ENCODE data around the gene KIF26A. TPM values are rescaled to one million over a fixed set of nuclear protein-coding genes. Genes with fewer than 3 reads are reported as not detected.

KIF26A gene
- total RNA-seq, 1 donor from 2014 or later = 1.4 TPM

DNA sequence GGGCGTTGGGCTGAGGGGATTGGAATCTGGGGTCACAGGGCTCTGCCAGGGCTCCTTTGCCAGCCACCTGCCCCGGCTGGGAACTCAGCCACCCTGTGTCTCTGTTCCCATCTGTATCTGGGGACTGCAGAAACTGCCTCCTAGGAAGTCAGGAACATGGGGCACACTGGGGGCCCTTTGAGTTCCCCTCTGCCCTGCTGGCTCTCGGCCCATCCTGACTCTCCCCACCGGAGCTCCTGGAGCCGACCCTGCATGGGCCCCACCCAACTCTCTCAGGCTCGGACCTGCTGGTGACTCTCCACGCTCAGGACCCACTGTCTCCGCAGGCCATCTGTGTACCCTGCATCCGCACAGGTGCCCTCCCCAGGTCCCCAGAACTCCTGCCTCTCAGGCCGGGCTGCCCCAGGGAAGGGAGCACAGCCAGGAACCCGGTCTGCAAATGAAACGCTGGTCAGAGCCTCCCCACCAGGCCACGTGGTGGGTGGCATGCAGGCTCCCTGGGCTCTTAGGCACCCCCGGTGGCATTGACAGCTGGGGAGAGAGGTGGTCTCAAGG lies 82.8 kb downstream of the KIF26A start:
- Histone ChIP-seq H2AFZ (ENCODE audit: low read depth, low read length) (no peak overlapping the region), H3K9me3 (ENCODE audit: insufficient read depth, low read depth, low read length) (no peaks in the 10 kb centered on the region), H3K4me3 (ENCODE audit: insufficient read depth, low read depth, low read length) (no peak overlapping the region), H3K4me1 (ENCODE audit: insufficient read depth, low read length) (no peaks in the 10 kb centered on the region), H3K4me2 (ENCODE audit: low read length) (no peak overlapping the region), H3K27me3 (ENCODE audit: insufficient read depth, low read length) (no peaks in the 10 kb centered on the region), H4K20me1 (ENCODE audit: insufficient read depth, low read length) (no peaks in the 10 kb centered on the region), H3K27ac (ENCODE audit: low read depth, low read length) (no peak overlapping the region), H3K36me3 (ENCODE audit: insufficient read depth, low read length) (no peaks in the 10 kb centered on the region), H3K9ac (ENCODE audit: low read length) (no peak overlapping the region), H3K79me2 (ENCODE audit: insufficient read depth, low read length) (no peaks in the 10 kb centered on the region)
- Mint-ChIP-seq H3K27ac (ENCODE audit: unreplicated experiment) (no peak overlapping the region), H3K4me3 (ENCODE audit: unreplicated experiment) (no peak overlapping the region), H3K36me3 (ENCODE audit: low read depth, unreplicated experiment) (no peaks in the 10 kb centered on the region), H3K9me3 (ENCODE audit: unreplicated experiment) (no peaks in the 10 kb centered on the region), H3K27me3 (ENCODE audit: low read depth, unreplicated experiment) (peaks cover 30% of the 10 kb centered on the region), H3K4me1 (ENCODE audit: low read depth, unreplicated experiment) (peaks cover 2% of the 10 kb centered on the region)
- TF ChIP-seq, protein P1, sequence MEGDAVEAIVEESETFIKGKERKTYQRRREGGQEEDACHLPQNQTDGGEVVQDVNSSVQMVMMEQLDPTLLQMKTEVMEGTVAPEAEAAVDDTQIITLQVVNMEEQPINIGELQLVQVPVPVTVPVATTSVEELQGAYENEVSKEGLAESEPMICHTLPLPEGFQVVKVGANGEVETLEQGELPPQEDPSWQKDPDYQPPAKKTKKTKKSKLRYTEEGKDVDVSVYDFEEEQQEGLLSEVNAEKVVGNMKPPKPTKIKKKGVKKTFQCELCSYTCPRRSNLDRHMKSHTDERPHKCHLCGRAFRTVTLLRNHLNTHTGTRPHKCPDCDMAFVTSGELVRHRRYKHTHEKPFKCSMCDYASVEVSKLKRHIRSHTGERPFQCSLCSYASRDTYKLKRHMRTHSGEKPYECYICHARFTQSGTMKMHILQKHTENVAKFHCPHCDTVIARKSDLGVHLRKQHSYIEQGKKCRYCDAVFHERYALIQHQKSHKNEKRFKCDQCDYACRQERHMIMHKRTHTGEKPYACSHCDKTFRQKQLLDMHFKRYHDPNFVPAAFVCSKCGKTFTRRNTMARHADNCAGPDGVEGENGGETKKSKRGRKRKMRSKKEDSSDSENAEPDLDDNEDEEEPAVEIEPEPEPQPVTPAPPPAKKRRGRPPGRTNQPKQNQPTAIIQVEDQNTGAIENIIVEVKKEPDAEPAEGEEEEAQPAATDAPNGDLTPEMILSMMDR (IDR thresholded peaks at IDR 0.05; ENCODE audit: insufficient read depth, low read depth, low read length) = no peak
- TF ChIP-seq EZH2 (IDR thresholded peaks at IDR 0.05; ENCODE audit: insufficient read depth, low read length) = no peak
- no peak for DNase-seq (ENCODE audit: low read depth)
- no peak for FAIRE-seq

DNA sequence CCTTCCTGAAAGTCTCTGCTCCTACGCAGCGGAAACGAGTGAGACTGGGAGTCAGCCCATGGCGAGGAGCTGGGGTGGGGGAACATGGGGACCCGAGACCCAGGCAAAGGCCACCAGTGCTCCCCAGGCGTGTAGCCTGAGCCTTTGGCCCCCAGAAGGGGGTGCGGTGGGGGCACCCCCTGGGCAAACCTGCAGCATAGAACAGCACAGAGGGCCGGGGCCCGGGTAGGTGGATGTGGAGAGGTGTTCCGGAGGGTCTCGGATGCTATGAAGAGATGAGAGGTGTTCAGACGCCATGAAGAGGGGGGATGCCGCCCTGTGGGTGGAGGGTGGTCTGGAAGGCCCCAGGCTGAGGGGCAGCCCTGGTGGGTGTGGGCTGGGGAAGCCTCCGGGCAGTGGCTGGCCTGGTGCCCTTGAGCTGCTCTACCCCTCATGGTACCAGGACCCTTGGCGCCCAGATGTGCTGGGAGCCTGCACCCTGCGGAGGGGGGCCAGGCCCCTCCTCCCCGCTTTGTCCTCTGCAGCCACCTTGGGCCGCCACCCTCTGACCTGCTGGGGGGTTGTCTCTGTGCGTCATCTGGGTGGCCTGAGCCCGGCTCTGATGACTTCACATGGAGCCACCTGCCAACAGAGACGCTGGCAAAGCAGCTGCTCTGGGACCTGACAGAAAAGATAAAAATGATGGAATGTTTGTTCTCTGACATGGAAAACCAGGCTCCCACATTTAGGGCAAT lies 83.4 kb downstream of the KIF26A start:
- Histone ChIP-seq H3K27ac (ENCODE audit: low read depth, low read length) (no peak overlapping the region), H3K4me1 (ENCODE audit: insufficient read depth, low read length) (no peaks in the 10 kb centered on the region), H3K9me3 (ENCODE audit: insufficient read depth, low read depth, low read length) (no peaks in the 10 kb centered on the region), H3K36me3 (ENCODE audit: insufficient read depth, low read length) (no peaks in the 10 kb centered on the region), H3K4me2 (ENCODE audit: low read length) (no peak overlapping the region), H3K79me2 (ENCODE audit: insufficient read depth, low read length) (no peaks in the 10 kb centered on the region), H3K9ac (ENCODE audit: low read length) (no peak overlapping the region), H2AFZ (ENCODE audit: low read depth, low read length) (no peak overlapping the region), H3K27me3 (ENCODE audit: insufficient read depth, low read length) (no peaks in the 10 kb centered on the region), H4K20me1 (ENCODE audit: insufficient read depth, low read length) (no peaks in the 10 kb centered on the region), H3K4me3 (ENCODE audit: insufficient read depth, low read depth, low read length) (no peak overlapping the region)
- TF ChIP-seq, protein P1 (IDR thresholded peaks at IDR 0.05; ENCODE audit: insufficient read depth, low read depth, low read length) = no peak
- no peak for TF ChIP-seq EZH2 (IDR thresholded peaks at IDR 0.05; ENCODE audit: insufficient read depth, low read length)
- peaks cover 33% of the 10 kb centered on the region for H3K27me3 Mint-ChIP-seq (ENCODE audit: low read depth, unreplicated experiment)
- H3K4me1 Mint-ChIP-seq (ENCODE audit: low read depth, unreplicated experiment) = peaks cover 2% of the 10 kb centered on the region
- no peak overlapping the region for H3K4me3 Mint-ChIP-seq (ENCODE audit: unreplicated experiment)
- no peak for FAIRE-seq
- no peaks in the 10 kb centered on the region for H3K36me3 Mint-ChIP-seq (ENCODE audit: low read depth, unreplicated experiment)
- H3K27ac Mint-ChIP-seq (ENCODE audit: unreplicated experiment) = no peak overlapping the region
- H3K9me3 Mint-ChIP-seq (ENCODE audit: unreplicated experiment) = no peaks in the 10 kb centered on the region
- no peak for DNase-seq (ENCODE audit: low read depth)

Measured in astrocyte (in vitro differentiated cells and primary cell).